Measurements from ENCODE around the gene MYOM1.
"Not testable (repeated sequence)": the region's sequence is repeated elsewhere in the genome, so short reads cannot be mapped to it uniquely, and the experiment has no call there.

Gene MYOM1

GRCh38 chr18:3083766-3084165, 136.0 kb downstream of the MYOM1 start:
- no peak for DNase-seq (ENCODE audit: low read depth)

GRCh38 chr18:3081584-3081991, 138.2 kb downstream of the MYOM1 start:
- DNase-seq (ENCODE audit: low read depth), result no peak

- DNase-seq (ENCODE audit: low read depth), result no peak
These were observed 140.1 kb downstream of the MYOM1 start for GRCh38 chr18:3079653-3080052.

- DNase-seq (ENCODE audit: low read depth), result no peak
These were observed 144.3 kb downstream of the MYOM1 start for GRCh38 chr18:3075491-3075890.

GRCh38 chr18:3074087-3074486, 145.7 kb downstream of the MYOM1 start:
- no peak for DNase-seq (ENCODE audit: low read depth)

GRCh38 chr18:3073353-3073752, 146.4 kb downstream of the MYOM1 start:
- DNase-seq (ENCODE audit: low read depth), result not testable (repeated sequence)

GRCh38 chr18:3071676-3072075, 148.1 kb downstream of the MYOM1 start:
- DNase-seq (ENCODE audit: low read depth), result no peak

GRCh38 chr18:3069671-3070433, 149.9 kb downstream of the MYOM1 start:
- no peak for DNase-seq (ENCODE audit: low read depth)

- DNase-seq (ENCODE audit: low read depth), result no peak
These were observed 152.0 kb downstream of the MYOM1 start for GRCh38 chr18:3067722-3068121.

- no peak for DNase-seq (ENCODE audit: low read depth)
These were observed 152.6 kb downstream of the MYOM1 start for GRCh38 chr18:3067165-3067661.

- DNase-seq (ENCODE audit: low read depth), result no peak
These were observed 153.2 kb downstream of the MYOM1 start for GRCh38 chr18:3066341-3067110.

GRCh38 chr18:3063766-3064165, 156.0 kb downstream of the MYOM1 start:
- DNase-seq (ENCODE audit: low read depth), result not testable (repeated sequence)

- DNase-seq (ENCODE audit: low read depth), result no peak
These were observed 156.7 kb downstream of the MYOM1 start for GRCh38 chr18:3062798-3063680.

GRCh38 chr18:3061581-3062312, 158.0 kb downstream of the MYOM1 start:
- no peak for DNase-seq (ENCODE audit: low read depth)

- DNase-seq (ENCODE audit: low read depth), result no peak
These were observed 158.8 kb downstream of the MYOM1 start for GRCh38 chr18:3060667-3061580.

GRCh38 chr18:3059272-3059671, 160.5 kb downstream of the MYOM1 start:
- DNase-seq (ENCODE audit: low read depth), result no peak

GRCh38 chr18:3058328-3059191, 161.2 kb downstream of the MYOM1 start:
- DNase-seq (ENCODE audit: low read depth), result no peak

- DNase-seq (ENCODE audit: low read depth), result no peak
These were observed 162.2 kb downstream of the MYOM1 start for GRCh38 chr18:3057526-3057925.

- DNase-seq (ENCODE audit: low read depth), result no peak
These were observed 163.5 kb downstream of the MYOM1 start for GRCh38 chr18:3056311-3056710.

Data from stimulated activated CD8-positive, alpha-beta memory T cell treated with anti-CD3 and anti-CD28 coated beads, Interleukin-12 subunit alpha, Interleukin-12 subunit beta, amount 100 ng/mL, for 4 hours (primary cell).